Germinal center (tissue), 1 donor: ENCODE measurements around the gene RASSF7.

Experiments used
- DNase-seq: peaks from one replicate; pipeline ENCODE4 v3.0.0; 2012; ENCODE audit warnings: mixed read lengths, low spot score

RASSF7 gene

DNA sequence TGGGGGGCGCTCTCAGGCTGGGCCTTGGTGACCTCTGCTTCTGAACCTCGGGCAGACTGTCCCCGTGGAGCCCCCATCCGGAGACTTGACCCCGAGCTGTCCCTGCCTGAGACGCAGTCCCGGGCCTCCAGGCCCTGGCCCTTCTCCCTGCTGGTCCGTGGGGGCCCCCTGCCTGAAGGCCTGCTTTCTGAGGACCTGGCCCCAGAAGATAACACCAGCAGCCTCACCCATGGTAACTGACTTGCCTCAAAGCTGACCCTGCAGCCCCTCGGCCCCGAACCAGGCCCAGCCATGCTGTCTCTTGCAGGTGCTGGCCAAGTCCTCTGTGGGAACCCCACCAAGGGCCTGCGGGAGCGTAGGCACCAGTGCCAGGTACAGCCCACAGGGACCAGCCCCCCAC is 9.2 kb upstream of the RASSF7 start:
- DNase-seq = no peak

DNA sequence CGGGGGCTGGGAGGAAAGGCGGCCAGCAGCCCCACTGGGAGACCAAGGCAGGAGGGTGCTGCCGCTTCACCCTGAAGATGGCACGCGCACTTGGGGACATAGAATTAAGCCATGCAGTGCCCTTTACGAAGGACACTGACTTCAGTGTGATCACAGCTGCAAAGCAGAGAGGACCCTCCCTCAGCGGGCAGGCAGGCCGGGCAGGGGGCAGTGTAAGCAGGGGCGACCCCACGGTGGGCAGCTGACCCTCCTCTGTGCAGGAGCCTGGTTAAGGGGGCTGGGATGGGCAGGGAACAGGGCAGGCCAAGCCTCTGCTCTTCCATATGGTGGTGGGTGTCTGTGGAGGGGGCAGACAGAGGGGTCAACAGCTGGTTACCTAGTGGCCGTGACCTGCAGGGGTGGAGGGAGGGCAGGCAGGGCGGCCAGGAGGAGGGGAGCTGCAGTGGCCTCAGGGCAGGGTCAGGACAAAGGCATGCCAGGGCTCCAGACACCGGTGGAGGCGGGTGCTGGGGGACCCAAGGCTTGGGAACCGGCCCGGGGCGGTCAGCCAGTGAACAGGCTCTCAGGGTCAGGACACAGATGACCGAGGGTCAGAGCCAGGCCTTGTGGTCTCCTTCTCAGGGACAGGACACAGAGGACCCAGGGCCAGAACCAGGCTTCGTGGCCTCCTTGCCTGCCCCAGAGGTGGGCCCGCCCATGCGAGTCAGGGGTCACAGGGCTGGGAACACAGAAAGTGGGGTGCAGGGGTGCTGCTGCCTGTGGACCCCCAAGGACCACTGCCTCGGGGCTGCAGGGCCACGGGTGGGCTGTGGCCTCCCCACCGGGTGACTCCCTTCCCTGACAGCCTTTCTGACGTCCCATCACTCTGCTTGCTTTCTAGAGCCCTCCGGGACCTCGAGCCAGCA is 7.4 kb upstream of the RASSF7 start:
- no peak for DNase-seq

DNA sequence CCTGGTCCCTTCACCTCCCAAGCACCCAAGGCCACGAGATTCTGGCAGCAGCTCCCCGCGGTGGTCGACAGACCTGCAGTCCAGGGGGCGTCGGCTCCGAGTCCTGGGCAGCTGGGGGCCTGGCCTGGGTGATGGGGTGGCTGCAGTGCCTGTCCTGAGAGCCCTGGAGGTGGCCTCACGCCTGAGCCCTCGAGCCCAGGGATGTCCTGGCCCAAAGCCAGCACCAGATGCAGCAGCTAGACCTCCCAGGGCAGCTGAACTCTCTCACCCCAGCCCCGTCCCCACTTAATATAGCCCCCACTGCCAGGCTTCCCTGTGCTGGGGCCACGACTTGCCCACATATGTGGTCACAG is 6.8 kb upstream of the RASSF7 start:
- DNase-seq = no peak

- DNase-seq = peak; percentile 78
Measured at GRCh38 chr11:554428-555226, 6.1 kb upstream of the RASSF7 start.

GRCh38 chr11:555227-555779 is 5.5 kb upstream of the RASSF7 start:
- no peak for DNase-seq

- DNase-seq = no peak
Measured at GRCh38 chr11:555780-556661, 4.7 kb upstream of the RASSF7 start.

DNA sequence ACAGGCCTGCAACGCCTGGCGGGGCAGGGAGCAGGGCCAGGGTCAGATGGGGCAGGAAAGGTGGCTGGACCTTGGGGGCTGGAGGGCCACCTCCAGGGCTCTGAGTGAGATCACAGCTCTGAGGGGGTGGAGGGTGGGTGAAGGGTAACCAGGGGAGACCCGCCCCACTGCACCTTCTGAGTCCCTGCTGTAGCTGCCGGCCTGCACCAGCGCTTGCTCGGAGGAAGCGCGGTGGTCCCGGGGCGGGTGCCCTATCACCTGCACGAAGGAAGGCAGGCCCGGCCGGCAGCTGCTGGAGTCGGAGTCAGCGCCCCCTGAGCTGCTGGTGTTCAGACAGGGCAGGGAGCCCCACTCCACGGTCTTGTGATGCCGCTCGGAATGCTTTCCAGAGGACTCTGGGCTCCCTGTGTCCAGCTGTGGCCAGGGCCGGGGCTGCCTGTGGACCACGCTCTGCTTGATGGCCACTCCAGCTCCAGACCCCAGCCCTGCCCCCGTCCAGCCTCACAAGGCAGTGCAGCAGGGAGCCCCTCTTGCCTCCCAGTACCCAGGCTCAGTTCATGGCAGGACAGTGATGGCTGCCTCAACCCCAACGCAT is 4.0 kb upstream of the RASSF7 start:
- DNase-seq = no peak

GRCh38 chr11:557328-558132 is 3.2 kb upstream of the RASSF7 start:
- DNase-seq = no peak

DNA sequence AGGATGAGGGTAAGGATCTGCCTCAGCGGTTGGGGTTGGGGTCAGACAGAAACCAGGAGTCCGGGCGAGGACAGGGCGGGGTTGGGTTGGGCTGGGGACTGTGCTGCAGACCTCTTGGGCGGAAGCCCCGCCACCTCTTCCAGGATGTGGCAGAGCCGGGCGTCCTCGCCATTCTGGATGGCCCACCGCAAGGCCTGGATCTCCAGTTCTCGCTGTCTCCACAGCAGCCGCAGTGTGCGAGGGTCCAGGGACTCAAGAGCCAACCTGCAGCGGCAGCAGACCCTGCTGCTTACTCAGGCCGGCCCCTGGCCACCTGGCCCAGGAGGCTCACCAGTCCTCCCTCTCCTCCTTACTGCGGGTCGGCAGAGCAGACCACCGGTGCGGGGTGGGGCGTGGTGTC is 2.3 kb upstream of the RASSF7 start:
- DNase-seq = no peak

- DNase-seq = no peak
Measured at GRCh38 chr11:559020-559620, 1.6 kb upstream of the RASSF7 start.

DNA sequence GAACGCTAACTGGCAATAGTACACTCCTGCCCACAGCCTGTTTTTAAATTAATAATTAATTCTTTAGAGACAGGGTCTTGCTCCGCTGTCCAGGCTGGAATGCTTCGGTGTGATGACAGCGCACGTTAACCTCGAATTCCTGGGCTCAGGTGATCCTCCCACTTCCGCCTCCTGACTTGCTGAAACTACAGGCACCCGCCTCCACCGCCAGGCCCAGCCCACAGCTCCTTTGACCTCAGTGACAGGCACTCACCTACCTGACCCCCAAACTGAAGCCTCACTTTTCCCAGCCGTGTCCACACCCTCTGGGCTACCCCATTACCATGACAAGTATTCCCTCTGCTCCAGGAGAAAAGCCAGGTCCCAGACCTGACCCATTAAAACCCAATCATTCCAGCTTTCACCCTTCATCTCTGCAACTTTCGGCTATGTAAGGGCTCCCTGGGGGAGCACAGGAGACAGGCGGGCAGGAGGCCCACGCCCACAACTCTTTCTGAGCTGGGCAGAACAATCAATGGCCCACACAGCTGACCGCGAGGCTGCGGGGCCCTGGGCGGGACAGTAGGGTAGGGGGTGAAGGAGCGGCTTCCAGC is 962 bp upstream of the RASSF7 start:
- DNase-seq = no peak

GRCh38 chr11:561148-562003 is 606 bp downstream of the RASSF7 start:
- no peak for DNase-seq

DNA sequence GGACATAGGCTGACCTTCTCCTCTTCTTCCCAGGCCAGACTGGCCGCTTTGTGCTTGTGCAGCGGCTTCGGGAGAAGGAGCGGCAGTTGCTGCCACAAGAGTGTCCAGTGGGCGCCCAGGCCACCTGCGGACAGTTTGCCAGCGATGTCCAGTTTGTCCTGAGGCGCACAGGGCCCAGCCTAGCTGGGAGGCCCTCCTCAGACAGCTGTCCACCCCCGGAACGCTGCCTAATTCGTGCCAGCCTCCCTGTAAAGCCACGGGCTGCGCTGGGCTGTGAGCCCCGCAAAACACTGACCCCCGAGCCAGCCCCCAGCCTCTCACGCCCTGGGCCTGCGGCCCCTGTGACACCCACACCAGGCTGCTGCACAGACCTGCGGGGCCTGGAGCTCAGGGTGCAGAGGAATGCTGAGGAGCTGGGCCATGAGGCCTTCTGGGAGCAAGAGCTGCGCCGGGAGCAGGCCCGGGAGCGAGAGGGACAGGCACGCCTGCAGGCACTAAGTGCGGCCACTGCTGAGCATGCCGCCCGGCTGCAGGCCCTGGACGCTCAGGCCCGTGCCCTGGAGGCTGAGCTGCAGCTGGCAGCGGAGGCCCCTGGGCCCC is 1.4 kb downstream of the RASSF7 start:
- DNase-seq = no peak

DNA sequence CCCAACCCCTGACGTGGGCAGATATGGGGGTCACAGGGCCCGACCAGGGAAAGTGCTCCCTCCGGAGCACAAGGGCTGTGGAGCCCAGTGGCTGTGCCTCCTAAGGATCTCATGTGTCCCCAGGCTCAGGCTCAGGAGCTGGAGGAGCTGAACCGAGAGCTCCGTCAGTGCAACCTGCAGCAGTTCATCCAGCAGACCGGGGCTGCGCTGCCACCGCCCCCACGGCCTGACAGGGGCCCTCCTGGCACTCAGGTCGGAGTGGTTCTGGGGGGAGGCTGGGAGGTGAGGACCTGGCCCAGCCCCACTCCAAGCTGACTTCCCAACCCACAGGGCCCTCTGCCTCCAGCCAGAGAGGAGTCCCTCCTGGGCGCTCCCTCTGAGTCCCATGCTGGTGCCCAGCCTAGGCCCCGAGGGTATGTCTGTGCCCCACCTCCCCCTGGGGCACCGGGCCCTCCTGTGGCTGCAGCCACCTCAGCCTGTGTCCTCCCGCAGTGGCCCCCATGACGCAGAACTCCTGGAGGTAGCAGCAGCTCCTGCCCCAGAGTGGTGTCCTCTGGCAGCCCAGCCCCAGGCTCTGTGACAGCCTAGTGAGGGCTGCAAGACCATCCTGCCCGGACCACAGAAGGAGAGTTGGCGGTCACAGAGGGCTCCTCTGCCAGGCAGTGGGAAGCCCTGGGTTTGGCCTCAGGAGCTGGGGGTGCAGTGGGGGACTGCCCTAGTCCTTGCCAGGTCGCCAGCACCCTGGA is 2.5 kb downstream of the RASSF7 start:
- no peak for DNase-seq

DNA sequence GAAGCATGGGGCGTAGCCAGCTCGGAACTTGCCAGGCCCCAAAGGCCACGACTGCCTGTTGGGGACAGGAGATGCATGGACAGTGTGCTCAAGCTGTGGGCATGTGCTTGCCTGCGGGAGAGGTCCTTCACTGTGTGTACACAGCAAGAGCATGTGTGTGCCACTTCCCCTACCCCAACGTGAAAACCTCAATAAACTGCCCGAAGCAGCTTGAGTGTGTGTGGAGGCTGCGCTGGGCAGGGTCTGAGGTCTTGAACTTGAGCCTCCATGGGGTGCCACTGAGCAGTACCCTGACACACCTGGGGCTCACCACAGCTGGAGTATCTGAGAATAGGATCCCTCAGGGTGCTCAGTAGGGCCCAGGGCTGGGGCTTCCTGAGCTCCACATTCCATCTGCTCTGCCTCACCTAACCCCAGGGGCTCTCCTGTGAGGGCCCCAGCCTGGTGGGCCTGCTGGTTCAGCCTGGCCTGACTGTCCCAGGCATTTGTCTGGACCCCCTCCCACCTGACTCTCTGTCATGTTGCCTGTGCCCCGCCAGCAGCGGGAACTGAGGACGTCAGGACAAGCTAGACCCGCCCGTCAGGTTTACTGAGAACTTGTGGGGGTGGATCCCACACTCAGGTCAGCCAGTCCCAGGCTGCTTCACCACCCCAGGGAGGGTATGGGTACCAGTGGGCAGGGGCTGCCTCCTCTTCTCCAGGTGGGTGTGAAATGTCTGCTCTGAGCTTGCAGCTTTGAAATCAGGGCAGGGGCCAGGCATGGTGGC is 3.2 kb downstream of the RASSF7 start:
- no peak for DNase-seq

DNA sequence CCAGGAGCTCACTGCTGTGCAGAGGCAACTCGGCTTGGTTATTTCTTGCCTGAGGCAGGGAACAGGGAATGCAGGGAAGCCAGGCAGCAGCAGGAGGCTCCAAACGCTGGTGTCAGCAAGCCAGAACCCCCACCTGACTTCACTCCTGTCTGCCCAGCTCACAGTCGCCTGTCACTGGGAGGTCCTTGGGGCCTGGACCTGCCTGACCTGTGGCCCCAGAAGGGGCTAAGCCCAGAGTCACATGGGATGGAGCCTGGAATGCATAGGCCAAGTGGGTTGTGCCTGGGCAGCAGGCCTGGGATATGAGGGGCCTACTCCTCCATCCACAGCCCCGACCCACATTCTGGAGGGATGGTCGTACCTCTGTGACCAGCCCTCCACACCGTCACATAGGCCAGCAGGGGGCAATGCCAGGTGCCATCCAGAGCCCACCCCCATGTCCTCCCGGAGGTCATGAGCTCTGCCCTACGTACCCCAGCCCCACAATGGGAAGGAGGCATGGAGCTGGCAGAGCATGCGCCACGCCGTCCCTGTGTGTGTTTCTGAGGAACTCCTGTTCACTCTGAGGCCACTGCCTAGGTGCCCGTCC is 5.2 kb downstream of the RASSF7 start:
- no peak for DNase-seq
